GM23338 (cell line): Measurements from ENCODE around the gene REXO5. TPM values are rescaled to one million over a fixed set of nuclear protein-coding genes. Genes with fewer than 3 reads are reported as not detected.

Experiments used
- ATAC-seq: fragments of 200-7000 bp; cut with Tn5 transposase; 3 replicates; pipeline ENCODE4 v1.9.1; 2020
- DNase-seq: peaks from one replicate; pipeline ENCODE4 v3.0.0-alpha.2; 2015; ENCODE audit warnings: low spot score
- H2AFZ ChIP-seq: fragments of 200-600 bp; sonication (generic); 2 replicates; pipeline ENCODE4 v1.8.0; 2016; ENCODE audit warnings: antibody characterized with exemption, mild to moderate bottlenecking, moderate library complexity
- H3F3A ChIP-seq: fragments of 200-600 bp; sonication (generic); replicated peaks from 2 replicates; pipeline ENCODE4 v1.8.0; 2017; ENCODE audit warnings: antibody characterized with exemption, mixed run types, low read depth
- H3K27ac ChIP-seq: fragments of 200-600 bp; sonication (generic); 2 replicates; pipeline ENCODE4 v1.6.1; 2016; ENCODE audit warnings: low read depth
- H3K27me3 ChIP-seq: fragments of 200-600 bp; sonication (generic); 2 replicates; pipeline ENCODE4 v1.8.0; 2016; ENCODE audit warnings: mild to moderate bottlenecking, mixed run types, moderate library complexity; ENCODE audit not compliant: insufficient read depth
- H3K36me3 ChIP-seq: fragments of 200-600 bp; sonication (generic); 2 replicates; pipeline ENCODE4 v1.8.0; 2016; ENCODE audit warnings: mild to moderate bottlenecking; ENCODE audit not compliant: insufficient read depth
- H3K4me1 ChIP-seq: fragments of 200-600 bp; sonication (generic); 2 replicates; pipeline ENCODE4 v1.8.0; 2016; ENCODE audit warnings: mild to moderate bottlenecking, moderate library complexity; ENCODE audit not compliant: insufficient read depth
- H3K4me2 ChIP-seq: fragments of 200-600 bp; sonication (generic); 2 replicates; pipeline ENCODE4 v1.7.1; 2017; ENCODE audit warnings: mixed run types
- H3K4me3 ChIP-seq: fragments of 200-600 bp; sonication (generic); 2 replicates; pipeline ENCODE4 v1.6.1; 2016; ENCODE audit warnings: mixed run types
- H3K79me2 ChIP-seq: fragments of 200-600 bp; sonication (generic); replicated peaks from 2 replicates; pipeline ENCODE4 v1.8.0; 2017; ENCODE audit warnings: mild to moderate bottlenecking; ENCODE audit not compliant: insufficient read depth
- H3K9me2 ChIP-seq: fragments of 200-600 bp; sonication (generic); 2 replicates; pipeline ENCODE4 v1.8.0; 2017; ENCODE audit not compliant: insufficient read depth
- H4K20me1 ChIP-seq: fragments of 200-600 bp; sonication (generic); replicated peaks from 2 replicates; pipeline ENCODE4 v1.8.0; 2017; ENCODE audit warnings: mild to moderate bottlenecking; ENCODE audit not compliant: insufficient read depth
- H3K27ac Mint-ChIP-seq: 2 replicates; pipeline ENCODE4 v1.8.0; 2020; ENCODE audit warnings: inconsistent platforms, mild to moderate bottlenecking, moderate library complexity, mixed read lengths
- H3K27me3 Mint-ChIP-seq: 3 replicates; pipeline ENCODE4 v1.8.0; 2022; ENCODE audit warnings: low read depth, mild to moderate bottlenecking, moderate library complexity, mixed read lengths, inconsistent platforms; ENCODE audit not compliant: insufficient read depth, poor library complexity
- H3K36me3 Mint-ChIP-seq: 3 replicates; pipeline ENCODE4 v1.8.0; 2021; ENCODE audit warnings: low read depth, mild to moderate bottlenecking, inconsistent platforms, moderate library complexity, mixed read lengths
- H3K4me1 Mint-ChIP-seq: 3 replicates; pipeline ENCODE4 v1.8.0; 2020; ENCODE audit warnings: mild to moderate bottlenecking, inconsistent platforms, mixed read lengths
- H3K4me3 Mint-ChIP-seq: 3 replicates; pipeline ENCODE4 v1.8.0; 2021; ENCODE audit warnings: moderate library complexity, mild to moderate bottlenecking, inconsistent platforms, mixed read lengths
- H3K9me3 Mint-ChIP-seq: 3 replicates; pipeline ENCODE4 v1.8.0; 2020; ENCODE audit warnings: moderate library complexity, mild to moderate bottlenecking, inconsistent platforms, mixed read lengths
- CREB1 ChIP-seq: fragments of 250-450 bp; sonication (Bioruptor Pico); IDR thresholded peaks from 2 replicates; pipeline ENCODE4 v1.5.0; 2020; ENCODE audit warnings: low read depth, mild to moderate bottlenecking, moderate library complexity
- EZH2 ChIP-seq: fragments of 200-600 bp; sonication (generic); IDR thresholded peaks from one replicate; pipeline ENCODE4 v1.8.0; 2017; ENCODE audit warnings: antibody characterized with exemption, mild to moderate bottlenecking, low read depth; ENCODE audit not compliant: unreplicated experiment
- EZH2phosphoT487 ChIP-seq: fragments of 200-600 bp; sonication (generic); IDR thresholded peaks from one replicate; pipeline ENCODE4 v1.8.1; 2018; ENCODE audit warnings: antibody characterized with exemption; ENCODE audit not compliant: unreplicated experiment
- JUNB ChIP-seq: IDR thresholded peaks from one replicate; pipeline ENCODE4 v1.6.1; 2016; ENCODE audit warnings: antibody characterized with exemption; ENCODE audit not compliant: unreplicated experiment
- NANOG ChIP-seq: IDR thresholded peaks from 2 replicates; pipeline ENCODE4 v1.6.1; 2016; ENCODE audit warnings: antibody characterized with exemption, borderline replicate concordance
- POLR2AphosphoS5 ChIP-seq: IDR thresholded peaks from 2 replicates; pipeline ENCODE4 v1.6.1; 2016; ENCODE audit warnings: antibody characterized with exemption, low read depth
- STAT1 ChIP-seq: IDR thresholded peaks from one replicate; pipeline ENCODE4 v1.6.1; 2016; ENCODE audit warnings: antibody characterized with exemption; ENCODE audit not compliant: unreplicated experiment
- ZNF114 ChIP-seq: fragments of 250-450 bp; sonication (Bioruptor Pico); IDR thresholded peaks from 2 replicates; pipeline ENCODE4 v1.5.0; 2020; ENCODE audit warnings: mild to moderate bottlenecking, moderate library complexity
- ZNF331 ChIP-seq: fragments of 250-450 bp; sonication (Bioruptor Pico); IDR thresholded peaks from 2 replicates; pipeline ENCODE4 v1.5.0; 2020; ENCODE audit warnings: low read depth, mild to moderate bottlenecking, moderate library complexity
- ZNF462 ChIP-seq: fragments of 250-450 bp; sonication (Bioruptor Pico); IDR thresholded peaks from 2 replicates; pipeline ENCODE4 v1.5.0; 2020; ENCODE audit warnings: mild to moderate bottlenecking, moderate library complexity
- polyA plus RNA-seq: library from polyadenylated mRNA; unstranded; fragments of >200 nt; fragmentation: Nextera tagmentation; extraction: Ambion mirVana; gene quantifications from 2 replicates; pipeline ENCODE4 v1.2.1, GENCODE V29; 2016
- total RNA-seq: library from RNA; depleted of rRNA; stranded (reverse); fragments of >200 nt; shearing (Covaris generic); gene quantifications from 2 replicates; pipeline ENCODE4 v1.2.3, GENCODE V29; 2014
- TF ChIP-seq, protein P1 (sequence below): IDR thresholded peaks from one replicate; pipeline ENCODE4 v1.6.1; 2018; ENCODE audit warnings: antibody characterized with exemption; ENCODE audit not compliant: unreplicated experiment
- TF ChIP-seq, protein P2 (sequence below), 2 experiments: fragments of 200-600 bp in 1 of 2; sonication (generic) in 1 of 2; conservative IDR thresholded peaks; 2 replicates each; pipeline versions ENCODE4 v1.5.1 to v1.6.1; 2016 to 2017; ENCODE audit warnings: antibody characterized with exemption in 2 of 2, low read depth in 2 of 2, mild to moderate bottlenecking in 2 of 2, moderate library complexity in 1 of 2
- TF ChIP-seq, protein P3 (sequence below): IDR thresholded peaks from 2 replicates; pipeline ENCODE4 v1.6.1; 2016; ENCODE audit warnings: antibody characterized with exemption

Gene REXO5
- total and polyA plus RNA-seq, 2 experiments from 2014 or later, result 6.5 to 6.9 TPM

GRCh38 chr16:20781697-20782096 is 24.6 kb upstream of the REXO5 start:
- H4K20me1 ChIP-seq, result no peaks in the 10 kb centered on the region
- no peak for TF ChIP-seq EZH2phosphoT487
- TF ChIP-seq ZNF331 (CRISPR knock-in tag), result no peak
- TF ChIP-seq ZNF462 (CRISPR knock-in tag), result no peak
- no peak for TF ChIP-seq ZNF114 (CRISPR knock-in tag)
- no peak for TF ChIP-seq EZH2
- no peak for TF ChIP-seq CREB1
- TF ChIP-seq, protein P1, sequence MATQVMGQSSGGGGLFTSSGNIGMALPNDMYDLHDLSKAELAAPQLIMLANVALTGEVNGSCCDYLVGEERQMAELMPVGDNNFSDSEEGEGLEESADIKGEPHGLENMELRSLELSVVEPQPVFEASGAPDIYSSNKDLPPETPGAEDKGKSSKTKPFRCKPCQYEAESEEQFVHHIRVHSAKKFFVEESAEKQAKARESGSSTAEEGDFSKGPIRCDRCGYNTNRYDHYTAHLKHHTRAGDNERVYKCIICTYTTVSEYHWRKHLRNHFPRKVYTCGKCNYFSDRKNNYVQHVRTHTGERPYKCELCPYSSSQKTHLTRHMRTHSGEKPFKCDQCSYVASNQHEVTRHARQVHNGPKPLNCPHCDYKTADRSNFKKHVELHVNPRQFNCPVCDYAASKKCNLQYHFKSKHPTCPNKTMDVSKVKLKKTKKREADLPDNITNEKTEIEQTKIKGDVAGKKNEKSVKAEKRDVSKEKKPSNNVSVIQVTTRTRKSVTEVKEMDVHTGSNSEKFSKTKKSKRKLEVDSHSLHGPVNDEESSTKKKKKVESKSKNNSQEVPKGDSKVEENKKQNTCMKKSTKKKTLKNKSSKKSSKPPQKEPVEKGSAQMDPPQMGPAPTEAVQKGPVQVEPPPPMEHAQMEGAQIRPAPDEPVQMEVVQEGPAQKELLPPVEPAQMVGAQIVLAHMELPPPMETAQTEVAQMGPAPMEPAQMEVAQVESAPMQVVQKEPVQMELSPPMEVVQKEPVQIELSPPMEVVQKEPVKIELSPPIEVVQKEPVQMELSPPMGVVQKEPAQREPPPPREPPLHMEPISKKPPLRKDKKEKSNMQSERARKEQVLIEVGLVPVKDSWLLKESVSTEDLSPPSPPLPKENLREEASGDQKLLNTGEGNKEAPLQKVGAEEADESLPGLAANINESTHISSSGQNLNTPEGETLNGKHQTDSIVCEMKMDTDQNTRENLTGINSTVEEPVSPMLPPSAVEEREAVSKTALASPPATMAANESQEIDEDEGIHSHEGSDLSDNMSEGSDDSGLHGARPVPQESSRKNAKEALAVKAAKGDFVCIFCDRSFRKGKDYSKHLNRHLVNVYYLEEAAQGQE, result no peak
- TF ChIP-seq, protein P2, sequence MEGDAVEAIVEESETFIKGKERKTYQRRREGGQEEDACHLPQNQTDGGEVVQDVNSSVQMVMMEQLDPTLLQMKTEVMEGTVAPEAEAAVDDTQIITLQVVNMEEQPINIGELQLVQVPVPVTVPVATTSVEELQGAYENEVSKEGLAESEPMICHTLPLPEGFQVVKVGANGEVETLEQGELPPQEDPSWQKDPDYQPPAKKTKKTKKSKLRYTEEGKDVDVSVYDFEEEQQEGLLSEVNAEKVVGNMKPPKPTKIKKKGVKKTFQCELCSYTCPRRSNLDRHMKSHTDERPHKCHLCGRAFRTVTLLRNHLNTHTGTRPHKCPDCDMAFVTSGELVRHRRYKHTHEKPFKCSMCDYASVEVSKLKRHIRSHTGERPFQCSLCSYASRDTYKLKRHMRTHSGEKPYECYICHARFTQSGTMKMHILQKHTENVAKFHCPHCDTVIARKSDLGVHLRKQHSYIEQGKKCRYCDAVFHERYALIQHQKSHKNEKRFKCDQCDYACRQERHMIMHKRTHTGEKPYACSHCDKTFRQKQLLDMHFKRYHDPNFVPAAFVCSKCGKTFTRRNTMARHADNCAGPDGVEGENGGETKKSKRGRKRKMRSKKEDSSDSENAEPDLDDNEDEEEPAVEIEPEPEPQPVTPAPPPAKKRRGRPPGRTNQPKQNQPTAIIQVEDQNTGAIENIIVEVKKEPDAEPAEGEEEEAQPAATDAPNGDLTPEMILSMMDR (conservative IDR thresholded peaks at IDR 0.05; ENCODE audit: low read depth in 2 of 2), result no peak
- no peak for TF ChIP-seq POLR2AphosphoS5
- no peak for TF ChIP-seq JUNB
- no peak for TF ChIP-seq NANOG
- TF ChIP-seq, protein P3, sequence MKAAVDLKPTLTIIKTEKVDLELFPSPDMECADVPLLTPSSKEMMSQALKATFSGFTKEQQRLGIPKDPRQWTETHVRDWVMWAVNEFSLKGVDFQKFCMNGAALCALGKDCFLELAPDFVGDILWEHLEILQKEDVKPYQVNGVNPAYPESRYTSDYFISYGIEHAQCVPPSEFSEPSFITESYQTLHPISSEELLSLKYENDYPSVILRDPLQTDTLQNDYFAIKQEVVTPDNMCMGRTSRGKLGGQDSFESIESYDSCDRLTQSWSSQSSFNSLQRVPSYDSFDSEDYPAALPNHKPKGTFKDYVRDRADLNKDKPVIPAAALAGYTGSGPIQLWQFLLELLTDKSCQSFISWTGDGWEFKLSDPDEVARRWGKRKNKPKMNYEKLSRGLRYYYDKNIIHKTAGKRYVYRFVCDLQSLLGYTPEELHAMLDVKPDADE, result no peak
- TF ChIP-seq STAT1, result no peak
- no peaks in the 10 kb centered on the region for H3K27me3 Mint-ChIP-seq
- H3K27ac ChIP-seq, result no peak overlapping the region
- DNase-seq, result no peak
- H3K27me3 ChIP-seq, result no peaks in the 10 kb centered on the region
- no peak for ATAC-seq
- peaks cover 7% of the 10 kb centered on the region for H3K4me1 ChIP-seq
- no peaks in the 10 kb centered on the region for H3K79me2 ChIP-seq
- no peak overlapping the region for H3K27ac Mint-ChIP-seq
- H2AFZ ChIP-seq, result no peak overlapping the region
- H3K4me2 ChIP-seq, result no peak overlapping the region
- no peaks in the 10 kb centered on the region for H3K36me3 ChIP-seq
- no peaks in the 10 kb centered on the region for H3K4me1 Mint-ChIP-seq
- H3K9me2 ChIP-seq, result no peaks in the 10 kb centered on the region
- H3K9me3 Mint-ChIP-seq, result no peaks in the 10 kb centered on the region
- no peak overlapping the region for H3K4me3 Mint-ChIP-seq
- no peak overlapping the region for H3K4me3 ChIP-seq
- H3K36me3 Mint-ChIP-seq, result no peaks in the 10 kb centered on the region
- no peaks in the 10 kb centered on the region for H3F3A ChIP-seq
